K562 (cell line): ENCODE measurements around the gene SERPINH1.

Experiments
- LEF1 ChIP-seq: fragments of 450-650 bp; IDR thresholded peaks from 2 replicates; pipeline ENCODE4 v1.6.1; 2016; ENCODE audit warnings: mild to moderate bottlenecking
- MECOM ChIP-seq: fragments of 250-450 bp; sonication (Bioruptor Pico); IDR thresholded peaks from 2 replicates; pipeline ENCODE4 v1.8.0; 2022; ENCODE audit warnings: inconsistent platforms
- MTF1 ChIP-seq: fragments of 250-450 bp; sonication (Bioruptor Pico); IDR thresholded peaks from 2 replicates; pipeline ENCODE4 v1.9.0; 2021; ENCODE audit warnings: moderate library complexity, mild to moderate bottlenecking, inconsistent platforms, borderline replicate concordance
- REST ChIP-seq, 2 experiments: fragments of 450-650 bp; formaldehyde crosslinking in 1 of 2; IDR thresholded peaks; 2 replicates each; pipeline versions ENCODE4 v1.4.0 to v1.6.1; 2014 to 2020; ENCODE audit warnings: mild to moderate bottlenecking in 2 of 2, borderline replicate concordance in 1 of 2, low read depth in 1 of 2
- RNF2 ChIP-seq: sonication (generic); IDR thresholded peaks from 2 replicates; pipeline ENCODE4 v1.6.1; 2016
- SRSF1 ChIP-seq: fragments of 200-400 bp; formaldehyde crosslinking; IDR thresholded peaks from 2 replicates; pipeline ENCODE4 v1.6.1; 2017; ENCODE audit warnings: mild to moderate bottlenecking, low read depth, low read length, moderate library complexity
- TBP ChIP-seq: optimal IDR thresholded peaks from 2 replicates; pipeline ENCODE3; 2011; ENCODE audit warnings: low read depth, low read length, improper control_type of control experiment
- ZSCAN29 ChIP-seq: fragments of 450-650 bp; IDR thresholded peaks from 2 replicates; pipeline ENCODE4 v1.6.1; 2017

GRCh38 chr11:75527938-75528735 is 33.9 kb upstream of the SERPINH1 start:
- TF ChIP-seq RNF2, result no peak
- no peak for TF ChIP-seq SRSF1
- no peak for TF ChIP-seq REST (IDR thresholded peaks at IDR 0.05; ENCODE audit: borderline replicate concordance)
- TF ChIP-seq REST (CRISPR knock-in tag; IDR thresholded peaks at IDR 0.05; ENCODE audit: low read depth), result no peak
- TF ChIP-seq ZSCAN29, result no peak
- no peak for TF ChIP-seq LEF1
- no peak for TF ChIP-seq MECOM (CRISPR knock-in tag)
- TF ChIP-seq MTF1 (CRISPR knock-in tag), result no peak
- TF ChIP-seq TBP, result no peak
